T-helper 2 cell treated with Interferon-gamma antibody and Interleukin-4, amounts not matched to agents 5 μg/mL and 100 μg/mL, for 36 hours (primary cell): ENCODE results near the gene SLC6A15.

ENCODE experiments used
- DNase-seq: peaks from one replicate; pipeline ENCODE4 v3.0.0; 2021; ENCODE audit warnings: low spot score
- H3K27ac Mint-ChIP-seq: one replicate; pipeline ENCODE4 v1.8.0; 2021; ENCODE audit warnings: mild to moderate bottlenecking, mixed read lengths
- H3K27me3 Mint-ChIP-seq: one replicate; pipeline ENCODE4 v1.8.0; 2021; ENCODE audit warnings: low read depth, mixed read lengths
- H3K36me3 Mint-ChIP-seq: one replicate; pipeline ENCODE4 v1.8.0; 2021; ENCODE audit warnings: low read depth, mixed read lengths
- H3K4me1 Mint-ChIP-seq: one replicate; pipeline ENCODE4 v1.8.0; 2021; ENCODE audit warnings: low read depth, mixed read lengths
- H3K4me3 Mint-ChIP-seq: one replicate; pipeline ENCODE4 v1.8.0; 2022; ENCODE audit warnings: mild to moderate bottlenecking, moderate library complexity, mixed read lengths
- H3K9me3 Mint-ChIP-seq: one replicate; pipeline ENCODE4 v1.8.0; 2021; ENCODE audit warnings: mixed read lengths

SLC6A15 gene

GRCh38 chr12:84912198-84913128 lies at the start of gene SLC6A15:
Gene SLC6A15 (minus strand): TSS chr12:84912799. CDS start chr12:84892120, 20,679 bp downstream.
- H3K27ac Mint-ChIP-seq, result no peak within 1 kb of the TSS
- H3K9me3 Mint-ChIP-seq, result no peaks in the 10 kb centered on the region
- H3K36me3 Mint-ChIP-seq, result no peaks in the 10 kb centered on the region
- DNase-seq, result peak; percentile 11
- peaks cover 50% of the 10 kb centered on the region for H3K27me3 Mint-ChIP-seq
- H3K4me3 Mint-ChIP-seq, result peak within 1 kb of the TSS; percentile 72
- H3K4me1 Mint-ChIP-seq, result peaks cover 3% of the 10 kb centered on the region

- Mint-ChIP-seq H3K9me3 (no peaks in the 10 kb centered on the region), H3K4me3 (no peak overlapping the region), H3K27me3 (no peaks in the 10 kb centered on the region), H3K4me1 (no peaks in the 10 kb centered on the region), H3K27ac (no peak overlapping the region), H3K36me3 (no peaks in the 10 kb centered on the region)
- DNase-seq, result no peak
Observed at GRCh38 chr12:84960918-84961317, 48.3 kb upstream of the SLC6A15 start.

- H3K27me3 Mint-ChIP-seq, result no peaks in the 10 kb centered on the region
- DNase-seq, result no peak
- no peak overlapping the region for H3K27ac Mint-ChIP-seq
- H3K9me3 Mint-ChIP-seq, result no peaks in the 10 kb centered on the region
- no peak overlapping the region for H3K4me3 Mint-ChIP-seq
- no peaks in the 10 kb centered on the region for H3K4me1 Mint-ChIP-seq
- H3K36me3 Mint-ChIP-seq, result no peaks in the 10 kb centered on the region
Observed at GRCh38 chr12:84955298-84955697, 42.7 kb upstream of the SLC6A15 start.

- Mint-ChIP-seq H3K27me3 (no peaks in the 10 kb centered on the region), H3K36me3 (no peaks in the 10 kb centered on the region), H3K4me3 (no peak overlapping the region), H3K9me3 (no peaks in the 10 kb centered on the region), H3K27ac (no peak overlapping the region), H3K4me1 (no peaks in the 10 kb centered on the region)
- no peak for DNase-seq
Observed at GRCh38 chr12:84954415-84954814, 41.8 kb upstream of the SLC6A15 start.

- Mint-ChIP-seq H3K36me3 (no peaks in the 10 kb centered on the region), H3K4me3 (no peak overlapping the region)
Observed at GRCh38 chr12:84950971-84951546, 38.5 kb upstream of the SLC6A15 start.

GRCh38 chr12:84946753-84947152 lies 34.2 kb upstream of the SLC6A15 start:
- no peaks in the 10 kb centered on the region for H3K36me3 Mint-ChIP-seq
- H3K27ac Mint-ChIP-seq, result no peak overlapping the region
- H3K4me1 Mint-ChIP-seq, result no peaks in the 10 kb centered on the region
- no peak for DNase-seq
- H3K9me3 Mint-ChIP-seq, result no peaks in the 10 kb centered on the region
- no peaks in the 10 kb centered on the region for H3K27me3 Mint-ChIP-seq
- H3K4me3 Mint-ChIP-seq, result no peak overlapping the region

More at GRCh38 chr12:84950971-84951546, 38.5 kb upstream of the SLC6A15 start:
- Mint-ChIP-seq H3K4me1 (no peaks in the 10 kb centered on the region), H3K27me3 (no peaks in the 10 kb centered on the region), H3K27ac (peak overlapping the region; percentile 37), H3K9me3 (no peaks in the 10 kb centered on the region)
- DNase-seq, result no peak

- Mint-ChIP-seq H3K27ac (no peak overlapping the region), H3K27me3 (no peaks in the 10 kb centered on the region), H3K36me3 (no peaks in the 10 kb centered on the region), H3K4me1 (no peaks in the 10 kb centered on the region), H3K4me3 (no peak overlapping the region), H3K9me3 (no peaks in the 10 kb centered on the region)
- DNase-seq, result no peak
Observed at GRCh38 chr12:84937415-84937814, 24.8 kb upstream of the SLC6A15 start.

- H3K9me3 Mint-ChIP-seq, result no peaks in the 10 kb centered on the region
- H3K27me3 Mint-ChIP-seq, result no peaks in the 10 kb centered on the region
- H3K4me3 Mint-ChIP-seq, result no peak overlapping the region
Observed at GRCh38 chr12:84929501-84929900, 16.9 kb upstream of the SLC6A15 start.

GRCh38 chr12:84924981-84925380 lies 12.4 kb upstream of the SLC6A15 start:
- H3K4me3 Mint-ChIP-seq, result no peak overlapping the region
- no peak for DNase-seq
- H3K4me1 Mint-ChIP-seq, result no peaks in the 10 kb centered on the region
- no peak overlapping the region for H3K27ac Mint-ChIP-seq
- H3K9me3 Mint-ChIP-seq, result no peaks in the 10 kb centered on the region
- H3K27me3 Mint-ChIP-seq, result no peaks in the 10 kb centered on the region
- H3K36me3 Mint-ChIP-seq, result no peaks in the 10 kb centered on the region

More at GRCh38 chr12:84929501-84929900, 16.9 kb upstream of the SLC6A15 start:
- Mint-ChIP-seq H3K36me3 (no peaks in the 10 kb centered on the region), H3K4me1 (no peaks in the 10 kb centered on the region), H3K27ac (no peak overlapping the region)
- DNase-seq, result no peak

- no peaks in the 10 kb centered on the region for H3K9me3 Mint-ChIP-seq
- H3K4me3 Mint-ChIP-seq, result no peak overlapping the region
- no peak for DNase-seq
- no peaks in the 10 kb centered on the region for H3K4me1 Mint-ChIP-seq
- H3K36me3 Mint-ChIP-seq, result no peaks in the 10 kb centered on the region
- no peak overlapping the region for H3K27ac Mint-ChIP-seq
- H3K27me3 Mint-ChIP-seq, result no peaks in the 10 kb centered on the region
Observed at GRCh38 chr12:84922693-84923092, 10.1 kb upstream of the SLC6A15 start.

GRCh38 chr12:84920331-84920730 lies 7.7 kb upstream of the SLC6A15 start:
- no peak for DNase-seq
- no peaks in the 10 kb centered on the region for H3K36me3 Mint-ChIP-seq
- no peaks in the 10 kb centered on the region for H3K27me3 Mint-ChIP-seq
- no peak overlapping the region for H3K27ac Mint-ChIP-seq
- no peaks in the 10 kb centered on the region for H3K9me3 Mint-ChIP-seq
- no peak overlapping the region for H3K4me3 Mint-ChIP-seq
- no peaks in the 10 kb centered on the region for H3K4me1 Mint-ChIP-seq

- DNase-seq, result no peak
- H3K4me1 Mint-ChIP-seq, result no peaks in the 10 kb centered on the region
- no peaks in the 10 kb centered on the region for H3K9me3 Mint-ChIP-seq
- no peak overlapping the region for H3K27ac Mint-ChIP-seq
- peaks cover 6% of the 10 kb centered on the region for H3K27me3 Mint-ChIP-seq
- no peak overlapping the region for H3K4me3 Mint-ChIP-seq
- H3K36me3 Mint-ChIP-seq, result no peaks in the 10 kb centered on the region
Observed at GRCh38 chr12:84919271-84919670, 6.7 kb upstream of the SLC6A15 start.

- no peak overlapping the region for H3K4me3 Mint-ChIP-seq
- peaks cover 50% of the 10 kb centered on the region for H3K27me3 Mint-ChIP-seq
- no peak overlapping the region for H3K27ac Mint-ChIP-seq
- H3K4me1 Mint-ChIP-seq, result peaks cover 3% of the 10 kb centered on the region
- H3K9me3 Mint-ChIP-seq, result no peaks in the 10 kb centered on the region
- H3K36me3 Mint-ChIP-seq, result no peaks in the 10 kb centered on the region
- no peak for DNase-seq
Observed at GRCh38 chr12:84913129-84913515, 523 bp upstream of the SLC6A15 start.
